Epithelial cell of esophagus (primary cell): Measurements from ENCODE around the gene ABCA10.
A peak's percentile ranks its signal among the peaks of the same experiment; 100 is the strongest.

Experiments
- DNase-seq: peaks from one replicate; pipeline ENCODE4 v3.0.0; 2010; ENCODE audit warnings: low read depth
- H3K4me3 ChIP-seq: 2 replicates; pipeline ENCODE4 v1.5.1; 2011; ENCODE audit warnings: mild to moderate bottlenecking, low read length, control low read depth
- CTCF ChIP-seq: IDR thresholded peaks from 2 replicates; pipeline ENCODE4 v1.5.1; 2011; ENCODE audit warnings: low read depth, mild to moderate bottlenecking, low read length, control low read depth, inconsistent platforms; ENCODE audit not compliant: insufficient read depth; ENCODE audit errors: missing control alignments

ABCA10 gene

DNA sequence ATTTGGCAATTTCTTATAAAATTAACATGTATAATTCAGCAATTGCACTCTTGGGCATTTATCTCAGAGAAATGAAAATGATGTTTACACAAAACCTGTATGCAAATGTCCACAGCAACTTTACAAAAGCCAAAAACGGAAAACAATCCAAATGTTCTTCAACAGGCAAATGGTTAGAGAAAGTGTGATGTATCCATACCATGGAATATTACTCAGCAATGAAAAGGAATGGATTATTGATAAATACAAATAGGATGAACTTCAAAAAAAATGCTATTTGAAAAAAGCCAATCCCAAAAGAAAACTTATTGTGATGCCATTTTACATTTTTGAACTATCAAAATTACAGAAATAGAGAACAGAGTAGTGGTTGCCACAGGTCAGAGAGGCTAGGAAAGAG lies 37.2 kb upstream of the ABCA10 start:
- no peak for DNase-seq
- TF ChIP-seq CTCF: no peak

GRCh38 chr17:69254187-69254586 lies 25.6 kb upstream of the ABCA10 start:
- no peak overlapping the region for H3K4me3 ChIP-seq
- no peak for DNase-seq
- TF ChIP-seq CTCF: no peak

More for the DNA sequence above, 37.2 kb upstream of the ABCA10 start:
- no peak overlapping the region for H3K4me3 ChIP-seq

DNA sequence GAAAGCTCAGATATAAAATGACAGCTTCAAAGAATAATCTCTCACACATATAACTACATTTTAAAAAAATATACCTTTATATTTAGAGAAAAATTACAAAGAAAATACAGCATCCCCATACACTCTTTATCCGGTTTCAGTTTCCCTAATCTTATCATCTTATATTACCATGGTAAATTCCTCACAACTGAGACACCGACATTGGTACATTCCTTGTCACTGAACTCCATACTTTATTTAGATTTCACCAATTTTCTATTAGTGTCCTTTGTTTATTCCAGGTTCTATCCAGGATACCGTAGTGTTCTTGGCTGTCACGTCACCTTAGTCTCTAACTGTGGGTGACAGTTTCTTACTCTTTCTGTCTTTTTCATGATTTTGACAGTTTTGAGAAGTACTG lies 22.0 kb upstream of the ABCA10 start:
- no peak for TF ChIP-seq CTCF
- no peak for DNase-seq
- no peak overlapping the region for H3K4me3 ChIP-seq

DNA sequence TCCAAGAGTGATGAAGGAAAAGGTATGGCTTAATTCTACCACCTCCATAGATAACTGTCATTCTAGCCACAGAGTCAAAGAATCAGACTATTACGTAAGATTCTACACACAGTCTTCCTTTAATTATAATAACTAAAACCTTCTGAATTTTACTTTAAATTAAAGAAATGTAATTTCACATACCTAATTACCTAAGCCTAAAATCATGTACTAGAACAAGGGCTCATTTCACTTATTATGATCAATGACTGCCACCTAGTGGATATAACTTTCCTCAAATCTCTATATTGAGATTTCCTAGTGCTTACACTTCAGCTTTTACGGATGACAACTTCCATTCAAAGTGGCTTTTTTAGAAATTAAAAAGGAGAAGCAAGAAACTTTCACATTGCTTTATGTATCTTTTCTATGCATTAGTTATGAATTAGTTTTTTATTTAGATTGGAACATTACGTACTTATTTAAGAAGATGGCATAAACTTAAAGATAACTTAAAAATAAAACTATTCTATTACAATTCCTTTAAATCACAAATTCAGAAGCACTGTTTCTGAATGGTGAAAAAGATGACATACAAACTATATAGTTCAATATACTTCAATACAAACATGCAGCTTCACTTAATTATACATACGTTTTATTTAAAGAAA lies 18.2 kb upstream of the ABCA10 start:
- no peak overlapping the region for H3K4me3 ChIP-seq
- TF ChIP-seq CTCF: peak; percentile 46
- DNase-seq: peak; percentile 56

DNA sequence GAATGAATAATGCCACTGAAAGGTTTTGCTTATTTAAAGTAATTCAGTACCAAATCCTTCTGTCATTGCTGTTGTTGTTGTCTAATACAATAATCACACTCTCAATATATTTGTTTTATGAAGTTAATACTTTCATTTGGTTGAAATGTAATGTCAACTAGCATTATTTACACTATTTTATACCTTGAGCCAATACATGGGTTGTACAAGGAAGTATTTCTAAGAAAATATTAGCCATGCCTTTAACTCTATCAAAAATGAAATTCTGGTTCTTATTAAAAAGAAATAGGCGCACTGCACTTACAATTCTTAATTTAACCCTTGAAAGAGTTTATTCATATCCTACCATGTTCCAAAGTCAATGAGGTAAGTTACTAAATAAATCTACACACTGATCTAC lies 17.6 kb upstream of the ABCA10 start:
- no peak overlapping the region for H3K4me3 ChIP-seq
- TF ChIP-seq CTCF: no peak
- no peak for DNase-seq

GRCh38 chr17:69245617-69246016 lies 17.0 kb upstream of the ABCA10 start:
- no peak for TF ChIP-seq CTCF
- H3K4me3 ChIP-seq: no peak overlapping the region
- peak; percentile 31 for DNase-seq

GRCh38 chr17:69239611-69240600 lies 11.3 kb upstream of the ABCA10 start:
- no peak overlapping the region for H3K4me3 ChIP-seq
- DNase-seq: no peak
- no peak for TF ChIP-seq CTCF
